Lung (tissue), 12 donors: ENCODE results near the gene HSPB7. TPM values are rescaled to one million over a fixed set of nuclear protein-coding genes. Genes with fewer than 3 reads are reported as not detected.

Source experiments
- ATAC-seq: fragments of 200-7000 bp; cut with Tn5 transposase; one replicate; pipeline ENCODE4 v1.9.1; 2020; ENCODE audit warnings: moderate number of reproducible peaks; ENCODE audit not compliant: insufficient read depth, low FRiP score
- DNase-seq, 3 donors: peaks; one replicate each; pipeline ENCODE4 v3.0.0-alpha.2; 2013 to 2017
- H3K27ac ChIP-seq, 2 donors: one replicate each; pipeline ENCODE4 v1.5.1; 2013; ENCODE audit warnings: mild to moderate bottlenecking in 2 of 2, moderate library complexity in 2 of 2, control low read depth in 1 of 2, inconsistent platforms in 1 of 2, low read depth in 1 of 2, low read length in 1 of 2
- H3K27me3 ChIP-seq, 3 donors: one replicate each; pipeline ENCODE4 v1.5.1; 2013; ENCODE audit warnings: low read length in 2 of 3; ENCODE audit not compliant: control insufficient read depth in 3 of 3, insufficient read depth in 3 of 3
- H3K36me3 ChIP-seq, 4 donors: one replicate each; pipeline ENCODE4 v1.5.1; 2013; ENCODE audit warnings: low read length in 4 of 4, mild to moderate bottlenecking in 1 of 4, moderate library complexity in 1 of 4; ENCODE audit not compliant: control insufficient read depth in 4 of 4, insufficient read depth in 4 of 4
- H3K4me1 ChIP-seq, 5 donors: one replicate each; pipeline ENCODE4 v1.5.1; 2013; ENCODE audit warnings: low read length in 5 of 5, mild to moderate bottlenecking in 2 of 5, moderate library complexity in 1 of 5; ENCODE audit not compliant: control insufficient read depth in 5 of 5, insufficient read depth in 5 of 5
- H3K4me3 ChIP-seq: one replicate; pipeline ENCODE4 v1.5.1; 2013; ENCODE audit warnings: mild to moderate bottlenecking, control low read depth, moderate library complexity
- H3K9ac ChIP-seq, 2 donors: one replicate each; pipeline ENCODE4 v1.5.1; 2013; ENCODE audit warnings: low read length in 2 of 2, control low read depth in 1 of 2; ENCODE audit not compliant: insufficient read depth in 1 of 2
- H3K9me3 ChIP-seq, 4 donors: one replicate each; pipeline ENCODE4 v1.5.1; 2013; ENCODE audit warnings: low read length in 3 of 4, mild to moderate bottlenecking in 1 of 4, moderate library complexity in 1 of 4; ENCODE audit not compliant: control insufficient read depth in 4 of 4, insufficient read depth in 3 of 4
- CTCF ChIP-seq: IDR thresholded peaks from 2 replicates; pipeline ENCODE4 v1.5.1; 2012; ENCODE audit warnings: mild to moderate bottlenecking; ENCODE audit errors: control extremely low read depth, extremely low read depth
- WGBS, 2 donors: extraction: QIAGEN DNeasy Blood & Tissue Kit; methylation state at CpG; one replicate each; pipeline ENCODE4 v1.1.7; 2013; 5-methylcytosine and 5-hydroxymethylcytosine counted together
- polyA plus RNA-seq, 2 donors: library from polyadenylated mRNA; stranded (reverse); fragments of 200-250 nt; gene quantifications; one replicate each; pipeline ENCODE4 v1.2.1, GENCODE V29; 2013
- total RNA-seq, 2 donors: library from RNA; depleted of rRNA in 1 of 2; stranded (reverse); fragments of >200 nt in 1 of 2; gene quantifications; one replicate each; pipeline ENCODE4 v1.2.1, GENCODE V29; 2014 to 2021
- donor health status: control.
- donor health status: control.
- donor health status: Bipolar disorder and iron deficiency.
- donor health status: healthy.
- donor health status: DM: yes; HTN: yes; CAD: no.

Gene HSPB7
- total and polyA plus RNA-seq, 4 donors, result 2.4 to 34.2 (median 11.4) TPM

GRCh38 chr1:16048573-16049189 lies 30.8 kb upstream of the HSPB7 start:
- TF ChIP-seq CTCF, result no peak
- ATAC-seq, result peak; percentile 59

GRCh38 chr1:16047791-16048475 lies 30.1 kb upstream of the HSPB7 start:
- Histone ChIP-seq H3K36me3 (no peaks in the 10 kb centered on the region), H3K27ac (no peak overlapping the region), H3K4me1 (peaks cover 0 to 9% (median 2%) of the 10 kb centered on the region in 5 donors), H3K27me3 (no peaks in the 10 kb centered on the region), H3K4me3 (no peak overlapping the region), H3K9me3 (no peaks in the 10 kb centered on the region), H3K9ac (no peak overlapping the region)
- DNase-seq (no peak), ATAC-seq (no peak)
- 71 to 74% methylated on average over 18 to 19 of the region's 19 CpGs for WGBS, 2 donors
- no peak for TF ChIP-seq CTCF

More at GRCh38 chr1:16048573-16049189, 30.8 kb upstream of the HSPB7 start:
- Histone ChIP-seq H3K9ac (peak overlapping the region in 1 of 2 donors; percentile 55), H3K27ac (no peak overlapping the region), H3K27me3 (no peaks in the 10 kb centered on the region), H3K9me3 (no peaks in the 10 kb centered on the region), H3K36me3 (no peaks in the 10 kb centered on the region), H3K4me1 (peaks cover 0 to 9% (median 2%) of the 10 kb centered on the region in 5 donors), H3K4me3 (no peak overlapping the region)
- 1 to 3% methylated on average over 21 to 25 of the region's 25 CpGs for WGBS, 2 donors
- peak; percentile 84 to 86 (median 84) for DNase-seq

DNA sequence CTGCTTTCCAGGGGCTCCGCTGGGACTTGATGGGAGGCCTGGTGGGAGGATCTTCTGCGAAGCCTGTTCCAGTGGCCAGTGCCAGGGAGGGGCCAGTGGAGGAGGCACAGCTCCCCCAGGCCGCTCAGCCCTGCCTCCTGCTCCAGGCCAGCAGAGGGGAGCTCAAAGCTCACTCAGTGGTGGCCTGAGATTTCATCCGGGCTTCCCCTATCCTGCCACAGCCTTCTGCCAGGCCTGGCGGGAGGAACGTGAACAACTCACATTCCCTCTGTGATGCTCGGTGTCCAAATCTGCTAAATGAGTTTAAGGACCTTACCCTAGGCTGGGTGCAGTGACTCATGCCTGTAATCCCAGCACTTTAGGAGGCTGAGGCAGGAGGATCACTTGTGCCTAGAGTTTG lies 29.0 kb upstream of the HSPB7 start:
- H3K9me3 ChIP-seq, result no peaks in the 10 kb centered on the region
- H3K36me3 ChIP-seq, result no peaks in the 10 kb centered on the region
- no peak overlapping the region for H3K9ac ChIP-seq
- no peaks in the 10 kb centered on the region for H3K27me3 ChIP-seq
- no peak for TF ChIP-seq CTCF
- ATAC-seq (no peak), DNase-seq (no peak)
- H3K4me3 ChIP-seq, result no peak overlapping the region
- 82% methylated on average over 7 of the region's 7 CpGs for WGBS, 2 donors
- H3K4me1 ChIP-seq, result peaks cover 0 to 9% (median 2%) of the 10 kb centered on the region in 5 donors
- no peak overlapping the region for H3K27ac ChIP-seq
